ENCODE data around the gene ANKRD66.
"Not testable (repeated sequence)": the region's sequence is repeated elsewhere in the genome, so short reads cannot be mapped to it uniquely, and the experiment has no call there.

- TF ChIP-seq, protein P1, sequence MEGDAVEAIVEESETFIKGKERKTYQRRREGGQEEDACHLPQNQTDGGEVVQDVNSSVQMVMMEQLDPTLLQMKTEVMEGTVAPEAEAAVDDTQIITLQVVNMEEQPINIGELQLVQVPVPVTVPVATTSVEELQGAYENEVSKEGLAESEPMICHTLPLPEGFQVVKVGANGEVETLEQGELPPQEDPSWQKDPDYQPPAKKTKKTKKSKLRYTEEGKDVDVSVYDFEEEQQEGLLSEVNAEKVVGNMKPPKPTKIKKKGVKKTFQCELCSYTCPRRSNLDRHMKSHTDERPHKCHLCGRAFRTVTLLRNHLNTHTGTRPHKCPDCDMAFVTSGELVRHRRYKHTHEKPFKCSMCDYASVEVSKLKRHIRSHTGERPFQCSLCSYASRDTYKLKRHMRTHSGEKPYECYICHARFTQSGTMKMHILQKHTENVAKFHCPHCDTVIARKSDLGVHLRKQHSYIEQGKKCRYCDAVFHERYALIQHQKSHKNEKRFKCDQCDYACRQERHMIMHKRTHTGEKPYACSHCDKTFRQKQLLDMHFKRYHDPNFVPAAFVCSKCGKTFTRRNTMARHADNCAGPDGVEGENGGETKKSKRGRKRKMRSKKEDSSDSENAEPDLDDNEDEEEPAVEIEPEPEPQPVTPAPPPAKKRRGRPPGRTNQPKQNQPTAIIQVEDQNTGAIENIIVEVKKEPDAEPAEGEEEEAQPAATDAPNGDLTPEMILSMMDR (IDR thresholded peaks at IDR 0.05) = not testable (repeated sequence)
- not testable (repeated sequence) for TF ChIP-seq POLR2AphosphoS5 (IDR thresholded peaks at IDR 0.05; ENCODE audit: insufficient read depth in 1 of 2, low read depth in 1 of 2); POLR2A (IDR thresholded peaks at IDR 0.05)
Measured at GRCh38 chr6:46744159-46744725, 2.5 kb upstream of the ANKRD66 start.
